HUES6 (cell line): ENCODE results near the gene DCHS1.

Source experiments
- H3K27ac ChIP-seq: 2 replicates; pipeline ENCODE4 v1.7.0; 2013; ENCODE audit warnings: low read depth, mild to moderate bottlenecking, low read length, inconsistent platforms
- H3K27me3 ChIP-seq: 2 replicates; pipeline ENCODE4 v1.6.1; 2013; ENCODE audit warnings: low read length; ENCODE audit not compliant: control insufficient read depth, insufficient read depth
- H3K36me3 ChIP-seq: 2 replicates; pipeline ENCODE4 v1.6.1; 2013; ENCODE audit warnings: low read length; ENCODE audit not compliant: control insufficient read depth, insufficient read depth
- H3K4me1 ChIP-seq: 2 replicates; pipeline ENCODE4 v1.6.1; 2013; ENCODE audit warnings: low read length; ENCODE audit not compliant: control insufficient read depth, insufficient read depth
- H3K4me3 ChIP-seq: 2 replicates; pipeline ENCODE4 v1.5.1; 2013; ENCODE audit warnings: low read depth, low read length
- H3K9ac ChIP-seq: one replicate; pipeline ENCODE4 v1.6.1; 2013; ENCODE audit warnings: mild to moderate bottlenecking, low read length
- H3K9me3 ChIP-seq: 2 replicates; pipeline ENCODE4 v1.6.1; 2013; ENCODE audit warnings: low read depth, low read length; ENCODE audit not compliant: control insufficient read depth, insufficient read depth

The DCHS1 gene

DNA sequence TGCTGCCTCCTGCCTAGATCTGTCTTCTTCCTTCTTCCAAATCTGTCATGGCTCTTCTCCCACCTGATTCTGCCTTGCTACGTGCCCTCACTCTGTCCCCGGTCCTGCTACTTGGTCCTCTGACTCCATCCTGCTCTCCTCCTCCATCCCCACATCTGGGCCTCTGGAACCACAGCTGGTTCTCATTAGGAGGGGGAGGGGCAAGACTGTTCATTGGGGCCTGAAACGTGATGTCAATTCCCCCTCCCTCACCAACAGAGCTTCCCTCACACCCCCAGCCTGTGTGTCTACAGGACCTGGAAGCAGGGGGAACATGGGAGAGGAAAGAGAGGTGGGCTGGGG lies 9.1 kb downstream of the DCHS1 start:
- Histone ChIP-seq H3K9me3 (no peaks in the 10 kb centered on the region), H3K4me1 (peaks cover 18% of the 10 kb centered on the region), H3K27ac (no peak overlapping the region), H3K4me3 (no peak overlapping the region), H3K9ac (no peak overlapping the region), H3K36me3 (no peaks in the 10 kb centered on the region), H3K27me3 (peaks cover 8% of the 10 kb centered on the region; the same call in 1 of the 2 replicates)

DNA sequence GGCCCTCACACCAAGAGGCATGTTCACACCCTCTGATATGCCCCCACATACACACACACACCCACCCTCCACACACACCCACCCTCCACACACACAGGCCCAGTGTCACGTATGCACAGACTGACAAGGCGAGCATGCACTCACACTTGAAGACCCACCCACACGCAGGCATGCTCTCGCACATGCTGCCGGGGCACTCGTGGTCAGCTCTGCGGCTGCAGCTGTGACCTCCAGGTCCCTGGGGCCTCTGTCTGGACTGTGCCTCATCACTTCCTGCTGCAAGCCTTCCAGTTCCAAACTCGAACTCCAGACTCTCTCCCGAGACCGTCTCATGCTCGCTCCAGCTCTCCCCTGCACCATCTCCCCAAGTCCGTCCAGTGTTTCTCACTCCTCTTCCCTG lies 9.5 kb downstream of the DCHS1 start:
- Histone ChIP-seq H3K36me3 (no peaks in the 10 kb centered on the region), H3K4me1 (peaks cover 18% of the 10 kb centered on the region), H3K9ac (no peak overlapping the region), H3K9me3 (no peaks in the 10 kb centered on the region), H3K27me3 (peaks cover 7% of the 10 kb centered on the region; the same call in 1 of the 2 replicates), H3K4me3 (no peak overlapping the region), H3K27ac (no peak overlapping the region)

- peaks cover 18% of the 10 kb centered on the region for H3K4me1 ChIP-seq
- no peaks in the 10 kb centered on the region for H3K9me3 ChIP-seq
- no peak overlapping the region for H3K4me3 ChIP-seq
- no peaks in the 10 kb centered on the region for H3K27me3 ChIP-seq
- H3K27ac ChIP-seq = no peak overlapping the region
- H3K9ac ChIP-seq = no peak overlapping the region
- H3K36me3 ChIP-seq = no peaks in the 10 kb centered on the region
These were observed 12.7 kb downstream of the DCHS1 start for GRCh38 chr11:6642957-6643356.

DNA sequence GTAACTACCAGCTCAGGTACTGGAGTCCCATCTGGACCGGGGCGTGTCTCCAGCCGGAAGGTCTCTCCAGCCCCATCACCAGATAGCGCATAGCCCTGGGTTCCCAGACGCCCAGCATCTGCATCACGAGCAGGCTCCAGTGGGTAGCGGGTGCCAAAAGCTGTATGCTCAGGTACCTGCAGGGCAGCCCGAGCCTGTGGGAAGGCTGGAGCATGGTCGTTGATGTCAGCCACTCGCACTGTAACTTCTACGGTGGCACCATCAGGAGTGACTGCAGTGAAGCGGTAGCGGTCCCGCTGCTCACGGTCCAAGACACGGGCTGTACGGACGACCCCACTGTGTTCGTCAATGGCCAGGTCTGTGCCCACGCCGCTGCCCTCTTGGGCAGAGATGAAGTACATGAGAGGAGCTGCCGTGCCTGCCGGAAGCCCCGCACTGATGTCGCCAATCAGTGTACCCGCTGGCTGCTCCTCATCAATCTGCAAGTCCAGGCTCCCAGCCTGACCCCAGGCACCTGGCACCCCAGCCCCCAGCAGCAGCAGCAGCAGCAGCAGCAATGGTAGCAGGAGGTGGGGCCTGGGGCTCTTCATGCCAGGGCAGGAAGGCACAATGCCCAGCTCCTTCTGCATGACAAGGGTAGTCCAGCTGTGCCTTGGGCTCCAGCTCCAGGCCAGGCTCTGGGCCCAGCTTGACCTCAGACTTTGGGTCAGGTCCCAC lies 14.5 kb downstream of the DCHS1 start:
- no peak overlapping the region for H3K27ac ChIP-seq
- no peaks in the 10 kb centered on the region for H3K27me3 ChIP-seq
- H3K4me3 ChIP-seq = no peak overlapping the region
- H3K4me1 ChIP-seq = 0 out of 2 replicates have a peak, but pooled peaks cover under 1% of the 10 kb centered on the region
- no peaks in the 10 kb centered on the region for H3K9me3 ChIP-seq
- H3K9ac ChIP-seq = no peak overlapping the region
- H3K36me3 ChIP-seq = no peaks in the 10 kb centered on the region

DNA sequence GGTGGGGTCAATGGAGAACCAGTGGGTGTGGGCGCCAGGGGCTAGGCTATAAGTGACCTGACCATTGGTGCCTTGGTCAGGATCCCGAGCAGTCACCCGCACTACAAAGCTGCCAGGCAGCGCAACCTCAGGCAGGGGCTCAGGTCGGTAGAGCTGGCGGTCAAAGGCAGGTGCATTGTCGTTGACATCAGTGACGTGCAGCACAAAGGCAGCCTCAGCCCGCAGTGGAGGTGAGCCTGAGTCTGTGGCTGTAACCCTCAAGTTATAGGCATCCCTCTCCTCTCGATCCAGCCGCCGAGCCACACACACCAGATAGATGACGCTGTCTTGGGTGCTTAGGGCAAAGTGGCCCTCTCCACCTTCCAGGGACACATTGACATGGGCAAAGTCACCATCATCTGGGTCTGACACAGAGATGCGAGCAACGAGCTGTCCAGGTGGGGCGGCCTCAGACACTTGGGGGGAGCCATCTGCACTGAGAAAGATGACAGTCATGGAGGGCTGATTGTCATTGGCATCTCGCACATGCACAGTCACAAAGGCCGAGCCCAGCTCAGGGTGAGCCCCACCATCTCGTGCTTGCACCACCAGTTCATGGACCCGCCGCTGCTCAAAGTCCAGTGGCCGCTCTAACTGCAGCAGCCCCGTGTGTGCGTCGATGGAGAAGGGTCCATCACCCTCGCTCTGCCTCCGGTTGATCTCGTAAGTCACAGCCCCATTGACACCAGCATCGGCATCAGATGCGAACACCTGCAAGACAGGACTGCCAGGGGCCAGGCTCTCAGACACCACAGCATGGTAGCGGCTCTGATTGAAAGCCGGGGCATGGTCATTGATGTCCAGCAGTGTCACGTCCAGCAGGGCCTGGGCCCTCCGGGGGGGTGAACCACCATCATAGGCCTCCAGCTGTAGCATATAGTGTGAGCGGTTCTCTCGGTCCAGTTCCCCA lies 15.3 kb downstream of the DCHS1 start:
- Histone ChIP-seq H3K27ac (no peak overlapping the region), H3K36me3 (no peaks in the 10 kb centered on the region), H3K9me3 (no peaks in the 10 kb centered on the region), H3K27me3 (no peaks in the 10 kb centered on the region), H3K4me3 (no peak overlapping the region), H3K9ac (no peak overlapping the region), H3K4me1 (peaks cover 6% of the 10 kb centered on the region; the same call in 1 of the 2 replicates)

- H3K36me3 ChIP-seq = no peaks in the 10 kb centered on the region
- no peaks in the 10 kb centered on the region for H3K9me3 ChIP-seq
- H3K27ac ChIP-seq = no peak overlapping the region
- H3K9ac ChIP-seq = no peak overlapping the region
- no peaks in the 10 kb centered on the region for H3K27me3 ChIP-seq
- H3K4me3 ChIP-seq = no peak overlapping the region
- peaks cover 8% of the 10 kb centered on the region; the same call in 1 of the 2 replicates for H3K4me1 ChIP-seq
These were observed 17.2 kb downstream of the DCHS1 start for GRCh38 chr11:6638429-6638828.

- Histone ChIP-seq H3K27ac (no peak overlapping the region), H3K36me3 (no peaks in the 10 kb centered on the region; the same call in 1 of the 2 replicates), H3K27me3 (no peaks in the 10 kb centered on the region), H3K9me3 (no peaks in the 10 kb centered on the region), H3K9ac (no peak overlapping the region), H3K4me1 (peaks cover 8% of the 10 kb centered on the region; the same call in 1 of the 2 replicates), H3K4me3 (no peak overlapping the region)
These were observed 17.7 kb downstream of the DCHS1 start for GRCh38 chr11:6637871-6638270.

DNA sequence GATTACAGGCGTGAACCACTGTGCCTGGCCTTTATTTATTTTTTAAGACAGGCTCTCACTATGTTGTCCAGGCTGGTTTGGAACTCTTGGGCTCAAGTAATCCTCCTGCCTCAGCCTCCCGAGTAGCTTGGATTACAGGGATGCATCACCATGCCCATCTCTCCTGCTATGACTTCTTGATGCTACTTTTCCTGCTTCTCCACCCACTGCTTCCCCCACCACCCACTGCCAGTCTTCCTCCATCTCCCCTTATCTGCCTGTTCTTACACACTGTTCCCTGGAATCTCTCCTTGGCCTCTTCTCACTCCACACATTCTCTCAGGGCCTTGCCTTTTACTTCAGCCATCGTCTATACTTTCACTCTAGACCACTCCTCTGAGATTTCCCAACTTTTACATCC lies 19.1 kb downstream of the DCHS1 start:
- H3K9ac ChIP-seq = no peak overlapping the region
- H3K27me3 ChIP-seq = peaks cover 12% of the 10 kb centered on the region
- no peaks in the 10 kb centered on the region for H3K9me3 ChIP-seq
- no peak overlapping the region for H3K4me3 ChIP-seq
- H3K27ac ChIP-seq = no peak overlapping the region
- H3K36me3 ChIP-seq = no peaks in the 10 kb centered on the region; the same call in 1 of the 2 replicates
- H3K4me1 ChIP-seq = peaks cover 8% of the 10 kb centered on the region; the same call in 1 of the 2 replicates

DNA sequence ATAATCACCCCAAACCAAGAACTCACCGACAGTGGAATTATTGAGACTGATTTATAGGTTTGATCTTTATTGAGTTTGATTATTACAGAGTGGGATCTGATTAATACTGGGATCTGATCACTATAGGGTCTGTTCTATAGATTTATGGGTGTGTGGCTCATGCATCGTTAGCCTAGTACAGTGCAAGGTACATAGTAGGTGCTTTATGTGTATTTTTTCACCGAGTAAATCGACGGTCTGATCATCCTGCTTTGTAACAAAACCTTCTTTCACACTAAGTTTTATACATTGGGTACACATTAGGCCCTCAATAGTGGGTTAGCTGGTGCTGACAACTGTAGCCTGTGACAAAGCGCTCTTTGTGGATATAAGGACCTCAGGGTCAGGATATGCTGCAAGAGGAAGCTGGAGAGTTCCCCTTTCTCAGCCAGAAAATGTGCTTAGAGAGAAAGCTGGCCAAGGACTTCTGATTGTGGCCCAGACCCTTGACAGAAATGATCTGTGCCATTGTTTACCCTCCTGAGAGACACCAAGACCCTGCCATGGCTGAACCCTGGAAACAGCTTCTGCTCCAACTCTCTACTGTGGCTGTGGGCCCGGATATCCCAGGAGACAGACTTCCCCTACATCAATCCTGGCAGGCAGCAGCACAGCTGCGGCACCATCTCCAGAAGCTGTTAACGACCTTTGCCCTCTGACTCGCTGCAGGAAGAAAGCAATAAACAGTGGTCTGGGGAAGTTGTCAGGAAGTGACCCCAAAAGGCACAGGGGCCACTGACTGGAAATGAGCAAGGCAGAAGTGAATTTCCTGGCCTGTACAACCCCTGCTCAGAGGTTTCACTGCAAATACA lies 20.3 kb downstream of the DCHS1 start:
- Histone ChIP-seq H3K4me3 (no peak overlapping the region), H3K4me1 (peaks cover 8% of the 10 kb centered on the region; the same call in 1 of the 2 replicates), H3K9ac (no peak overlapping the region), H3K27me3 (peaks cover 24% of the 10 kb centered on the region), H3K36me3 (no peaks in the 10 kb centered on the region; the same call in 1 of the 2 replicates), H3K27ac (no peak overlapping the region), H3K9me3 (no peaks in the 10 kb centered on the region)

- Histone ChIP-seq H3K4me1 (peaks cover 8% of the 10 kb centered on the region; the same call in 1 of the 2 replicates), H3K9ac (no peak overlapping the region), H3K36me3 (no peaks in the 10 kb centered on the region; the same call in 1 of the 2 replicates), H3K4me3 (no peak overlapping the region), H3K27ac (no peak overlapping the region), H3K9me3 (no peaks in the 10 kb centered on the region), H3K27me3 (peaks cover 32% of the 10 kb centered on the region)
These were observed 21.1 kb downstream of the DCHS1 start for GRCh38 chr11:6634534-6634933.
